ENCODE measurements around the gene BPIFA3.
A peak's percentile ranks its signal among the peaks of the same experiment; 100 is the strongest.

The BPIFA3 gene

GRCh38 chr20:33199026-33199425 is 18.1 kb upstream of the BPIFA3 start:
- no peak for TF ChIP-seq LEF1 (IDR thresholded peaks at IDR 0.05; ENCODE audit: borderline replicate concordance)
- no peak for TF ChIP-seq FOXA1 (IDR thresholded peaks at IDR 0.05)
- no peak for TF ChIP-seq ARNT (IDR thresholded peaks at IDR 0.05)
- no peak for TF ChIP-seq CTBP1 (IDR thresholded peaks at IDR 0.05; ENCODE audit: borderline replicate concordance)
- no peak for TF ChIP-seq ELF4 (IDR thresholded peaks at IDR 0.05)
- no peak for TF ChIP-seq NFRKB (IDR thresholded peaks at IDR 0.05)
- no peak for TF ChIP-seq ZNF384 (IDR thresholded peaks at IDR 0.05)
- TF ChIP-seq BHLHE40 (IDR thresholded peaks at IDR 0.05; ENCODE audit: borderline replicate concordance), result no peak
- TF ChIP-seq PKNOX1 (IDR thresholded peaks at IDR 0.05), result no peak
- no peak for TF ChIP-seq SUZ12 (IDR thresholded peaks at IDR 0.05)
- TF ChIP-seq TARDBP (IDR thresholded peaks at IDR 0.05), result no peak
- no peak for TF ChIP-seq L3MBTL2 (conservative IDR thresholded peaks at IDR 0.05)
- TF ChIP-seq FOXK2 (IDR thresholded peaks at IDR 0.05), result no peak
- no peak for TF ChIP-seq HDGF (IDR thresholded peaks at IDR 0.05; ENCODE audit: borderline replicate concordance)
- TF ChIP-seq SP1 (IDR thresholded peaks at IDR 0.05), result no peak
- no peak for TF ChIP-seq FOXM1 (IDR thresholded peaks at IDR 0.05; ENCODE audit: borderline replicate concordance)
- DNase-seq (ENCODE audit: extremely low spot score), result no peak
- ChIA-PET POLR2A (interaction anchor here (1.1 kb wide), 1 partner anchor 15 kb away, joined by 3 read pairs; no protein-coding TSS in a partner anchor), CTCF (no interaction called here)

GRCh38 chr20:33202451-33202850 is 14.7 kb upstream of the BPIFA3 start:
- TF ChIP-seq HDGF (IDR thresholded peaks at IDR 0.05; ENCODE audit: borderline replicate concordance), result no peak
- no peak for TF ChIP-seq FOXA1 (IDR thresholded peaks at IDR 0.05)
- no peak for TF ChIP-seq TARDBP (IDR thresholded peaks at IDR 0.05)
- TF ChIP-seq SP1 (IDR thresholded peaks at IDR 0.05), result no peak
- no peak for TF ChIP-seq FOXM1 (IDR thresholded peaks at IDR 0.05; ENCODE audit: borderline replicate concordance)
- no peak for TF ChIP-seq PKNOX1 (IDR thresholded peaks at IDR 0.05)
- no peak for TF ChIP-seq SUZ12 (IDR thresholded peaks at IDR 0.05)
- TF ChIP-seq LEF1 (IDR thresholded peaks at IDR 0.05; ENCODE audit: borderline replicate concordance), result no peak
- no peak for TF ChIP-seq L3MBTL2 (conservative IDR thresholded peaks at IDR 0.05)
- no peak for TF ChIP-seq CTBP1 (IDR thresholded peaks at IDR 0.05; ENCODE audit: borderline replicate concordance)
- no peak for TF ChIP-seq NFRKB (IDR thresholded peaks at IDR 0.05)
- no peak for TF ChIP-seq ELF4 (IDR thresholded peaks at IDR 0.05)
- TF ChIP-seq BHLHE40 (IDR thresholded peaks at IDR 0.05; ENCODE audit: borderline replicate concordance), result no peak
- TF ChIP-seq ARNT (IDR thresholded peaks at IDR 0.05), result no peak
- no peak for TF ChIP-seq FOXK2 (IDR thresholded peaks at IDR 0.05)
- no peak for TF ChIP-seq ZNF384 (IDR thresholded peaks at IDR 0.05)
- POLR2A ChIA-PET, result no interaction called here
- DNase-seq (ENCODE audit: extremely low spot score), result no peak
- CTCF ChIA-PET, result interaction anchor here (0.6 kb wide), 2 partner anchors 21 to 58 kb away, joined by 3 read pairs; no protein-coding TSS in a partner anchor

- POLR2A ChIA-PET, result no interaction called here
- CTCF ChIA-PET, result no interaction called here
- DNase-seq (ENCODE audit: extremely low spot score), result no peak
- no peak for TF ChIP-seq FOXM1 (IDR thresholded peaks at IDR 0.05; ENCODE audit: borderline replicate concordance)
- no peak for TF ChIP-seq ARNT (IDR thresholded peaks at IDR 0.05)
- TF ChIP-seq HDGF (IDR thresholded peaks at IDR 0.05; ENCODE audit: borderline replicate concordance), result no peak
- TF ChIP-seq ZNF384 (IDR thresholded peaks at IDR 0.05), result no peak
- TF ChIP-seq TARDBP (IDR thresholded peaks at IDR 0.05), result no peak
- TF ChIP-seq PKNOX1 (IDR thresholded peaks at IDR 0.05), result no peak
- no peak for TF ChIP-seq SUZ12 (IDR thresholded peaks at IDR 0.05)
- TF ChIP-seq FOXK2 (IDR thresholded peaks at IDR 0.05), result no peak
- no peak for TF ChIP-seq BHLHE40 (IDR thresholded peaks at IDR 0.05; ENCODE audit: borderline replicate concordance)
- no peak for TF ChIP-seq NFRKB (IDR thresholded peaks at IDR 0.05)
- TF ChIP-seq SP1 (IDR thresholded peaks at IDR 0.05), result no peak
- no peak for TF ChIP-seq LEF1 (IDR thresholded peaks at IDR 0.05; ENCODE audit: borderline replicate concordance)
- no peak for TF ChIP-seq ELF4 (IDR thresholded peaks at IDR 0.05)
- no peak for TF ChIP-seq CTBP1 (IDR thresholded peaks at IDR 0.05; ENCODE audit: borderline replicate concordance)
- no peak for TF ChIP-seq L3MBTL2 (conservative IDR thresholded peaks at IDR 0.05)
- TF ChIP-seq FOXA1 (IDR thresholded peaks at IDR 0.05), result no peak
Measured at GRCh38 chr20:33203444-33203843, 13.7 kb upstream of the BPIFA3 start.

GRCh38 chr20:33209789-33210188 is 7.4 kb upstream of the BPIFA3 start:
- CTCF ChIA-PET, result no interaction called here
- POLR2A ChIA-PET, result no interaction called here
- TF ChIP-seq SUZ12 (IDR thresholded peaks at IDR 0.05) (no peak), BHLHE40 (IDR thresholded peaks at IDR 0.05; ENCODE audit: borderline replicate concordance) (no peak), TARDBP (IDR thresholded peaks at IDR 0.05) (no peak), ARNT (IDR thresholded peaks at IDR 0.05) (no peak), FOXK2 (IDR thresholded peaks at IDR 0.05) (no peak), FOXM1 (IDR thresholded peaks at IDR 0.05; ENCODE audit: borderline replicate concordance) (no peak), CTBP1 (IDR thresholded peaks at IDR 0.05; ENCODE audit: borderline replicate concordance) (no peak), PKNOX1 (IDR thresholded peaks at IDR 0.05) (no peak), ELF4 (IDR thresholded peaks at IDR 0.05) (no peak), ZNF384 (IDR thresholded peaks at IDR 0.05) (no peak)
- DNase-seq (ENCODE audit: extremely low spot score), result peak; percentile 78

GRCh38 chr20:33210371-33210770 is 6.8 kb upstream of the BPIFA3 start:
- CTCF ChIA-PET, result no interaction called here
- POLR2A ChIA-PET, result no interaction called here
- TF ChIP-seq ELF4 (IDR thresholded peaks at IDR 0.05) (no peak), FOXM1 (IDR thresholded peaks at IDR 0.05; ENCODE audit: borderline replicate concordance) (no peak), PKNOX1 (IDR thresholded peaks at IDR 0.05) (no peak), SUZ12 (IDR thresholded peaks at IDR 0.05) (no peak), TARDBP (IDR thresholded peaks at IDR 0.05) (no peak), NFRKB (IDR thresholded peaks at IDR 0.05) (no peak), FOXA1 (IDR thresholded peaks at IDR 0.05) (no peak), LEF1 (IDR thresholded peaks at IDR 0.05; ENCODE audit: borderline replicate concordance) (no peak), L3MBTL2 (conservative IDR thresholded peaks at IDR 0.05) (no peak), SP1 (IDR thresholded peaks at IDR 0.05) (no peak), ZNF384 (IDR thresholded peaks at IDR 0.05) (no peak), CTBP1 (IDR thresholded peaks at IDR 0.05; ENCODE audit: borderline replicate concordance) (no peak), HDGF (IDR thresholded peaks at IDR 0.05; ENCODE audit: borderline replicate concordance) (no peak), BHLHE40 (IDR thresholded peaks at IDR 0.05; ENCODE audit: borderline replicate concordance) (no peak), ARNT (IDR thresholded peaks at IDR 0.05) (no peak), FOXK2 (IDR thresholded peaks at IDR 0.05) (no peak)
- no peak for DNase-seq (ENCODE audit: extremely low spot score)

Measured in HEK293T (cell line).